Fibroblast of villous mesenchyme (primary cell): ENCODE results near the gene ADCY2. TPM values are rescaled to one million over a fixed set of nuclear protein-coding genes. Genes with fewer than 3 reads are reported as not detected.

Experiments used
- DNase-seq: peaks from one replicate; pipeline ENCODE4 v3.0.0-alpha.2; 2010; ENCODE audit warnings: low read depth
- H3K4me3 ChIP-seq: 2 replicates; pipeline ENCODE4 v1.5.1; 2011; ENCODE audit warnings: low read depth, mild to moderate bottlenecking, low read length
- CTCF ChIP-seq: IDR thresholded peaks from 2 replicates; pipeline ENCODE4 v1.5.1; 2012; ENCODE audit warnings: low read depth, mild to moderate bottlenecking, low read length; ENCODE audit not compliant: insufficient read depth
- total RNA-seq: library from RNA; depleted of rRNA; stranded (reverse); fragments of >200 nt; gene quantifications from 2 replicates; pipeline ENCODE4 v1.2.3, GENCODE V29; 2012

The ADCY2 gene
- total RNA-seq, 1 donor = under 0.01 TPM

GRCh38 chr5:7824995-7825394, 429.1 kb downstream of the ADCY2 start:
- no peak for TF ChIP-seq CTCF
- DNase-seq = no peak
- H3K4me3 ChIP-seq = no peak overlapping the region

- no peak for DNase-seq
- TF ChIP-seq CTCF = no peak
- no peak overlapping the region for H3K4me3 ChIP-seq
These were observed 429.7 kb downstream of the ADCY2 start for GRCh38 chr5:7825630-7826029.

- no peak for TF ChIP-seq CTCF
- no peak for DNase-seq
- H3K4me3 ChIP-seq = no peak overlapping the region
These were observed 431.7 kb downstream of the ADCY2 start for GRCh38 chr5:7827610-7828009.

- no peak for TF ChIP-seq CTCF
These were observed 432.3 kb downstream of the ADCY2 start for GRCh38 chr5:7828269-7828668.

GRCh38 chr5:7834982-7835381, 439.0 kb downstream of the ADCY2 start:
- no peak for TF ChIP-seq CTCF
- H3K4me3 ChIP-seq = no peak overlapping the region
- no peak for DNase-seq

More at GRCh38 chr5:7828269-7828668, 432.3 kb downstream of the ADCY2 start:
- H3K4me3 ChIP-seq = no peak overlapping the region
- no peak for DNase-seq

GRCh38 chr5:7837403-7837802, 441.5 kb downstream of the ADCY2 start:
- H3K4me3 ChIP-seq = no peak overlapping the region
- DNase-seq = no peak

More at GRCh38 chr5:7837403-7837802, 441.5 kb downstream of the ADCY2 start:
- TF ChIP-seq CTCF = no peak
